HG03354 (cell line): ENCODE measurements around the gene CXCL12.

Experiments used
- ATAC-seq: cut with Tn5 transposase; IDR thresholded peaks from one replicate; pipeline ENCODE4 v1.9.1; 2021; ENCODE audit warnings: mild to moderate bottlenecking; ENCODE audit not compliant: unreplicated experiment, poor library complexity, severe bottlenecking

The CXCL12 gene

DNA sequence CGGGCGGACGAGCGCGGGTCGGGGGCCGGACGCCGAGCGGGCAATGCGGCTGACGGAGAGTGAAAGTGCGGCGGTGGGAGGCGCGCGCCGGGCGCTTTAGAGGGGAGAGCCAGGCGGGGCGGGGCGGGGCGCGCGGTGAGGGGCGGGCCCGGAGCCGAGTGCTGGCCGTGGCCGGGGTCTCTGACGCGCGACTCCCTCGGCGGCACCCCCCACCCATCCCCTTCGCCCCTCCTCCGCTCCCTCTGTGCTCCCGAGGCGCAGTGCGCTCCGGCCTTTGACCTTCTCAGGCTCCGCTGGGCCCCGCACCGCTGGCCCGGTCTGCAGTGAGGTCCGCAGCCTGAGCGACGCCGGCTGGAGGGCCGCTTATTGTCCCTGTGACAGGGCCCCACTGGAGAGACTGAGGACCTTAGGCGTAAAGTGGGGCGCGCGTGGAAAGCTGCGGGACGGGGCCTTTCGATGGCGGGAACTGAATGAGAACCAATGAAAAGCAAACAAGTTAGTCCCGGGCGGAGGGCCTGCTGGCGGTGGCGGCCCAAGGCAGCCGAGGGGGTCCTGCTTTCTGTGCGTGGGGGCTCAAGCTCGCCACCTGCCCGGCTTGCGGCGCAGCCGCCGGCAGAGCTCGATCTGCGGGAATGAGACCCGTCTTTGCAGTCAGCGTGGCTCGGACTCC, at the start of gene CXCL12:
Gene CXCL12 (minus strand): TSS at position 72 of the 670 bp plus-strand sequence. CDS start 92 bp downstream, outside the sequence.
- ATAC-seq = no peak

DNA sequence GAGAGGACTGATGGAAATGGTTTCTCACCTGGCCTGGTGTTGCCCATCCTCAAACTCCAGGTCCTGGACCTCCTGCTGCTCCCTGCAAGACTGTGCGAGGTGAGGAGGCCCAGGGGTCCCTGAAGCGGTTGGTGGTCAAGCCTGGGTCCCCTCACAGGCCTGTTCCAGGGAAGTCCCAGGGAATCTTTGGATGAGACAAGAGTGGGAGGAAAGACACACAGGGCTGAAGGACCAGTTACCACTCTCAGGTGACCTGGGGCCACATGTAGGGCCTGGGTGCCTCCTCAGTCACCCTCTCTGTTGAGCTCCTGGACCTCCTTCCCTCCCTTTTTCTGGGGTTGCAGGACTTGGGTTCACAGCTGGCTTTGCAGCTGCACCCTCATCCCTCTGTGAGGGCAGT, 42.6 kb upstream of the CXCL12 start:
- no peak for ATAC-seq

DNA sequence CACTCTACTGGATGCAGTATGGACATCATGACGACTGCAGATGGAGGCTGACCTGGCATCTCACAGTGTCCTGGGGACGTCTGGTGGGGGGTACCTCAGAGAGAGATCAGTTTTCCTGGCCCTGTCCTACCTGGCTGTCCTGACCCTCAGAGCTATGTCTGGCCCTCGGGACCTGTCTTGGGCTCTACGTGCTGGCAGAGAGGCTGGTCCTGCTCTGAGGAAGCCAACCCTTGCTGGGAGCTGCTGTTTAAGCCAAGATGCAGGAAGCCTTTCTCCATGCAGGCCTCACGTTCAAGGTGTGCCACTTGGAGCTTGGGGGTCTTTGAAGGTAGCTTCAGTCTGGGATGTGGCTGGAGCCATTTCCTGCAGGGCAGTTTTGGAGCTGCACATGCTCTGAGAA, 42.1 kb upstream of the CXCL12 start:
- ATAC-seq = no peak

DNA sequence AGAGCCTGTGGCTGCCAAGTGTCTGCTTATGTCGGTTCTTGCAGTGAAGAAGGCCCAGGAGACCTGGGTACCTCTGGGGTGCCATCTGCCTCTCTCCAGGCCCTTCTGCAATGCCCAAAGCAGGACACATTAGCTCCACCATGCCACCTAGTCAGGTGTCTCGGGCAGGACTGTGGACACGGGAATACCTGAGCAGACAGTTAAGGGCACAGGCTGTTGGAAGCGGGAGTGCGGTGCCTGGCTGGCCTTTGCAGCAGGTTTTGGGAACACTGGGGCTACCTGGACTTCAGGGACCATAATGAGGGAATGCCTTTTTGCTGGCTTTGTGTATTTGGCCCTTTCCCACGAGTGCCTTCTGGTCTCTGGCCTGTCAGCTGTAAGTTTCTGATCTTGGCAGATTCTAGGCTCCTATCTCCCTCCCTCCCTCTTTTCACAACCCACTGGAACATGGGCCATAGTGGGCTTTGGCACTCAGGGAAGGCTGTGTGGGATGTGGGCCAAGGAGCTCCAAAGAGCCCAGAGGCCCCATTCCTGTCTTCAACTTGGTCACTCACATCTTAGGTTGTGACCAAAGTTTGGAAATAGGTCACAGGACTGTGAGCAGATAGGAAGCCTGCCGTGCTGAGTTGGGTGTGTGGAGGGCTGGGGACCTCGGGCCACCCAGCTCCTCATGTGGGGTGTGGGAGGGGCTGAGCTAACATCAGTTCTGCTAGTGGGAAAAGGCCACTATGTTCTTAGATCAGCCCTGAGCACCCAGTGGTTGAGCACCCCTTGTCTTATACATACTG, 41.5 kb upstream of the CXCL12 start:
- ATAC-seq = no peak

DNA sequence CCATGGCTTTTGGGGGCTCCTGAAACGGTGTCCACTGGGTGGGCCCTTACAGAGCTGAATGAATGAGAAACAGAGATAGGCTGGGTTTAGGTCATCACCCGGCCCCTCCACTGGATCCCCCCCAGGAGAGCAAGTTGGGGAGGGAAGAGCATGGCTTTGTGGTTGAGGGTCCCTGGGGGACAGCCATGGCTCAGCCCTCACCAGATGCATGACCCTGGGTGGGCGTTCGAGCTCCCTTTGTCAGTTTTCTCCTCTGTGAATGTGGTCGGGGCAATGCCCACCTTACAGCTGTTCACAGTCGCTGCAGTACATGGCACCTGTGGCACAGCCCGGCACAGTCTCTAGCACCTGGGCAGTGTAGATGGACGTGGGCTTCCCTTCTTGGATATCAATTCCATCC, 40.6 kb upstream of the CXCL12 start:
- no peak for ATAC-seq

DNA sequence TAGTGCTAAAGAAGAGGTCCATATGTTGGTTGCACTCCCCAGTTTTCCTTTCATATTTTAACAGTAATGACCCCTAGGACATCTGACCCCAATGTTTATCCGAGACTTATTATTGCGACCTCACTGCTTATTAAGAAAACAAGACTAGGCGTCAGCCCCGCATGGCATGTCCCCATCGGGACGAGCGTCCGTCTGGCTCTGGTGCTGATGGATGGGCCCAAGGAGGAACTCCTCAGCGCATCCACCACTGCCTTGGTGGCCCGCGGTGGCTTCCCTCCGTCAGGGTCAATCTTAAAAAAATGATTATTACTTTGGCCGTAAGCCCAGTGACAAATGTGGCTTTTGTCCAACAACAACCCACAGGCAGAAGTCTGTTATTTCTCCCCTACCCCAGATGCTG, 40.1 kb upstream of the CXCL12 start:
- no peak for ATAC-seq

DNA sequence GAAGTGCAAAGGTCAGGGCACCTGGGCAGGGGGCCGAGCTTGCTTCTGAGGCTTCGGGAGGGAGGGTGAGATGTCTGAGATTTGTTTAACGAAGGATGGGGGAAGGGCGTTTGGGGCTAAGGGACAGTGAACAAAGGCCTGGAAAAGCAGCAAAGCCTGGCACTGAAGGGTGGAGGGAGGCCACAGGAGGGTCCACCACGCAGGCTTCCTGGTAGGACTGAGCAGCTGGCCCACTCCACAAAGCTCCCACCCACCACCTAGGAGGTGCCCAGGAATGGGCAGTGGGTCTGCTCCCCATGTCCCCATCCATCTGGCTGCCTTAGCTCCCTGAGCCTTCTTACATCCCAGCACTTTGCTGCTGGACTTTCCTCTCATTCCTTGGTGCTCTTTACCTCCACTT, 39.4 kb upstream of the CXCL12 start:
- ATAC-seq = no peak

DNA sequence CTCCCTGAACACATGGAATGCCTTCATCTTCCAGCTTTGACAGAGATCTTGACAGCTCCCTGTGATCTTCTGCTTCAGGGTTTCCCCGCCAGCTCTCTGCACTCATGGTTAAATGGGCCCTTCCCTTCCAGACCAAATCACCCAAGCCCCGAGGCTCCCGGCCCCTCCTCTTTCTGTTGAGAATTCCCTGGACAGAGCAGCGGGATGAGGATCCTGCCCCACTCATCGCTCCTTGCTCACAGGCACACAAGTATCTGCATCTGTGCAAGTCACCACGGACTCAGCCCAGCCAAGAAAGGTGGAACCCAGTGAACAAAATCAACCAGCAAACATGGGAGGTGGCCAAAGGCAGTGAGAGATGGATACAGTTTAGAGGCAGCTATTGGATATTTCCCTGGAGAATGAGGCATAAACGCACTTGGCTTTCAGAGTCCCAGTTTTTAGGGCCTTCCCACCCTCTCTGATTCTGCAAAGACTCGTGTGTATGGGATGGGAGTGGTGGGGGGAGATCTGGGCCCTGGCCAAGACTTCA, 37.7 kb upstream of the CXCL12 start:
- ATAC-seq = no peak

DNA sequence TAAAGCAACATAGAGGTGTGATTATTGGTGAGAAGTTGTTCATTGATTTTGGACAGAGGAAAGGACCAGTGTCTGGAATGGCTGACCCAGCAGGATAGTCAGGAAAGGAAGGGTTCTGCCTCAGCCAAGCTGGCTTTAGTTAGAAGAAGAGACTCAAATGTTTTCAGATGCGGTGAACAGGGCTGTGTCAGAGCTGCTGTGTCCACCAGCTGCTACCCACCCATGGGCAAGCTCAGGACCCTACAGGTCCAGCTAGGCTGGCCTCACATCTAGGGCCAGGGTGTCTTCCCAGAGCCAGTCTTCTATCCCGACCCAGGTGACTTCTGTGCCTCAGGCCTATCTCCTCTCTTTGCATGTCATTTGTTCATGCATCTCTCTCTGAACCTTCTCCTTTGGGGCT, 37.3 kb upstream of the CXCL12 start:
- ATAC-seq = no peak

DNA sequence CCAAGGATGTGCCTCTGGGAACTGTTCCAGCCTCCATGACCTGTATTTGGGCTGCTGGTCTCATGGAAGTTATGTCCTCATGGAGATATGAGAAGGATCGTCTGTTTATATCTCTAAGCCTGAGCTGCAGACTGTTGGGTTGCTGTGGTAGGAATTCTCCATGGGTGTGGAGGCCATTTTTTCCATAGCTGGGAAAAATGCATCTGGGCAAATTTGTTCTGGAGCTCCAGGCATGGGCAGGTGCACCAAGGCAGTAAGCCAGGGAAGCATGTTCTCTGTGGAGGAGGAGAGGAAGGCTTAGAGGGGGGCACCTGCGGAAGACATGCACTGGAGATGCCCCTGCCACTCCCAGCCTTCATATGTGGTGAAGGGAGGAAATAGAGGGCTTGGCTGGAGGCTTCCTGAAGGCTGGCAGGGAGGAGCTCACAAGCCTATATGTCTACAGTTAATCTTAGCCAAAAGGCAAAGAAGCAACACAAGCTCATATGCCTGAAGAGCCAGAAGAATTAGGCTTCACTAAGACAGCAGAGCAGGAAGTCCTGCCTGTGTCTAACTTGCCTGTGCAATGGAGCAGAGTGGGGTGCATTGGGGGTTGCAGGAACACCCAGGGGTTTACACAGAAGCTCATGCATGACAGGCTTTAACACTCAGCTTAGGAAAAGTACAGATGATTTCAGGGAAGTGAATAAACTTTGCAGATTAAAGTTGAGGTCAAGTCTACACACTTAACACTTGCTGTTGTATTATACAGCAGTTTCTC, 35.1 kb upstream of the CXCL12 start:
- ATAC-seq = no peak

DNA sequence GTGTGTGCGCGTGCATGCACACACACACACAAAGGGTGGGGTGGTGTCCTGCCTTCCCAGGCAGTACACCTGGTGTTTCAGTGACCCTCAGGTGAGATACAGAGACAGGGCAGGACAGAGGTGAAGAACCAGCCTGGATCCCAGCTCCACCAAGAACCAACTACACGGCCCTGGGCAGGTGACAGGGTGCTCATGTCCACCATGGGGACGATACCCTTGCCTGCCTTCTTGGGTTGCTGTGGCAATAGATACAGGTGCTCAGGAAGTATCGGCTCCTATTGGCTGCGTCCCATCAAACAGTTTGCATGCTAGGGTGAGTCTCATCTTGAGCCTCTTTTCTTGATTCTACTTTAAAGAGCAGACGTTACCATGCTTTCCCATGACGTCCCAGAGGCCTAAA, 33.7 kb upstream of the CXCL12 start:
- ATAC-seq = no peak

DNA sequence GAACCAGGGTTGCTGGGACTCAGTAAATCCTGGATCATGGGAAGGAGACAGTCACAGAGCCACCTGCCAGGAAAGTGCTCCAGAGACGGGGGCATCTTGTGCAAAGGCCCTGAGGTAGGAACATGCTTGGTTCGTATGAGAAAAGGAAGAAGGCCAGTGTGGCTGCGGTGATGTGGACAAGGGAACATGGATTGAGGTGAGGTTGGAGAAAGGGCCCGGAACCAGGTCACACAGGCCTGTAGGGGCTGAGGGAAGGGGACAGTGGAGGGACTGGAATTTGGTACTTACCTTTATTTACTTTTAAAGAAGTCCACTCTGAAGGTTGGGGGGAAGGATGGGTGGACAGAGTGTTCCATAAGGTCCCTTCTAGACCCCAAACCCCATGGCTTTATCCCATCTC, 32.9 kb upstream of the CXCL12 start:
- no peak for ATAC-seq

DNA sequence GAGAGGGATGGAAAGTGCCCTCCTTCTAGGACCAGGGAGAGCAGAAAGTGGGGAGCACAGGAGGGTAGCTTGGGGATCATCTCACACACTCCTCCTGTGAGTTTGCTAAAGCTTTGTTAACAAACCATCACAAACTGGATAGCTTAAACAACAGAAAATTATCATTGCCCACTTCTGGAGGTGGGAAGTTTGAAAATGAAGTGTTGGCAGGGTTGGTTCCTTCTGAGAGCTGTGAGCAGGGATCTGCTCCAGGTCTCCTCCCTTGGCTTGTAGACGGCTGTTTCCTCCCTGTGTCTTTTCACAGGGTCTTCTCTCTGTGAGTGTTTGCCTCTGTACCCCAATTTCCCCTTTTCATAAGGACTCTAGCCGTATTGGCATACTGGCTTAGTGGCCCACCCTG, 32.0 kb upstream of the CXCL12 start:
- ATAC-seq = no peak

DNA sequence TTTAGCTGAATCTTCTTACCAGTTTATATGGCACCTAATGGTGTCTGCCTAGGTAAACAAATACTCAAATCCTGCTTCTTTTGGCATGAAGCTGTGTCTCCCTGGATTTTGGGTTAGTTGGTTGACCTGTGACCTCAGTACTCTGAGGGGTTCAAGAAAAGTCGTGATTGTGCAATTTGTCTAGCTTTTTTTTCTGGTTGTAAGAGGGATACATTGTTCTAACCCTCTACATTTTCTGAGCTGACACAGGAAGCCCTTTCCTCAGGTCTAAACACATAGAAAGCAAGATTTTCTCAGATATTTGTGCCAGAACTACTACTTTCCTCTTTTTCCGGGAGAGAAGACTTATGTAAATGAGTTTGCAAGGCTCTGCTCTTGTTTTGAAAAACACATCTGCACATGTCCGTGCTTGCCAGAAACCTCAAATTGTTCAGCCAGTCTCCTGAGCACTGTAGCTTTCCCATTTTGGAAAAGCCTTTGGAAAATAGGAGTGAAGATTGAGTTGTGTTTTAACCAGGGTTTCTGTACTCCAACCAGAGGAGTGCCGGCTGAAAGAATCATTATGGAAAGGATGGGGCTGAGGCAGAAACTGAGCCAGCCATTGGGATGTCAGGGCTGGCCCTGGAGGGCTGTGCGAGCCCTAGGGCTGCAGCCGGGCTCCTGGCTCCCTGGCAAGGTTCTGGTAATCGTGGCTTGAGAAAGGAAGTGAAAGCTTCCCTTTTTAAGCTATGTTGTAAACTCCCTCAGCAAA, 31.3 kb upstream of the CXCL12 start:
- no peak for ATAC-seq

DNA sequence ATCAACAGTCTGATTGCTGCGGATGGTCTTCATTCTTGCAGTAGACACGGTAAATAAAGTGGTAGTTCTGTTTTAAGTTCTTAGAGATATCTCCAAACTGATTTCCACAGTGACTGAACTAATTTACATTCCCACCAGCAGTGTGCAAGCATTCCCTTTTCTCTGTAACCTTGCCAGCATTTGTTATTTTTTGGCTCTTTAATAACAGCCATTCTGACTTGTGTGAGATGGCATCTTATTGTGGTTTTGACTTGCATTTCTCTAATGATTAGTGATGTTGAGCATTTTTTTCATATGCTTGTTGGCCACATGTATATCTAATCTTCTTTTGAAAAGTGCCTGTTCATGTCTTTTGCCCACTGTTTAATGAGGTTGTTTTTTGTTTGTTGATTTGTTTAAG, 30.2 kb upstream of the CXCL12 start:
- no peak for ATAC-seq

DNA sequence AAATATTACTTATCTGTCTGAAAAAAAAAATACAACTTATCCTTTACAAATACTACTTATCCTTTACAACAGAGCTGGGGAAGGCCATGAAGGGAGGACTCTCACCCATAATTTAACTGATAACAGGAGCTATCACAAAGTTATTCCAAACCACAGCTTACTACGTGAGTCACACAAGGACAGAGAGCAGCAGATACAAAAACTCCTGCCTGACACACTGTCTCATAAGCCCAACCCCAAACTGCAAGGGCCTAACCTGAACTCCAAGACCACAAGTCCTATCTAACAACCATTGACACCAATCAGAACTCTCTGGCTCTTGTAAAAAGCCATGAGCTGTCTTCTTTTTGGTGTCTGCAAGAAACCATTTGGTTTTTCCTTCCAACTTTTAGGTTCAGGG, 28.5 kb upstream of the CXCL12 start:
- no peak for ATAC-seq

DNA sequence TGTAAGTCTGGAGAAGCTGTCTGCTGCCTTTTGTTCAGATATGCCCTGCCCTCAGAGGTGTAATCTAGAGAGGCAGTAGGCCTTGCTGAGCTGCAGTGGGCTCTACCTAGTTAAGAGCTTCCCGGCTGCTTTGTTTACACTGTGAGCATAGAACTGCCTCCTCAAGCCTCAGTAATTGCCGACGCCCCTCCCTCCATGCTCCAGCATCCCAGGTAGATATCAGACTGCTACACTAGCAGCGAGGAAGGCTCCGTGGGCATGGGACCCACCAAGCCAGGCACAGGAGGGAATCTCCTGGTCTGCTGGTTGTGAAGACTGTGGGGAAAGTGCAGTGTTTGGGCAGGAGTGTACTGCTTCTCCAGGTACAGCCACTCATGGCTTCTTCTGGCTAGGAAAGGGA, 26.4 kb upstream of the CXCL12 start:
- no peak for ATAC-seq

DNA sequence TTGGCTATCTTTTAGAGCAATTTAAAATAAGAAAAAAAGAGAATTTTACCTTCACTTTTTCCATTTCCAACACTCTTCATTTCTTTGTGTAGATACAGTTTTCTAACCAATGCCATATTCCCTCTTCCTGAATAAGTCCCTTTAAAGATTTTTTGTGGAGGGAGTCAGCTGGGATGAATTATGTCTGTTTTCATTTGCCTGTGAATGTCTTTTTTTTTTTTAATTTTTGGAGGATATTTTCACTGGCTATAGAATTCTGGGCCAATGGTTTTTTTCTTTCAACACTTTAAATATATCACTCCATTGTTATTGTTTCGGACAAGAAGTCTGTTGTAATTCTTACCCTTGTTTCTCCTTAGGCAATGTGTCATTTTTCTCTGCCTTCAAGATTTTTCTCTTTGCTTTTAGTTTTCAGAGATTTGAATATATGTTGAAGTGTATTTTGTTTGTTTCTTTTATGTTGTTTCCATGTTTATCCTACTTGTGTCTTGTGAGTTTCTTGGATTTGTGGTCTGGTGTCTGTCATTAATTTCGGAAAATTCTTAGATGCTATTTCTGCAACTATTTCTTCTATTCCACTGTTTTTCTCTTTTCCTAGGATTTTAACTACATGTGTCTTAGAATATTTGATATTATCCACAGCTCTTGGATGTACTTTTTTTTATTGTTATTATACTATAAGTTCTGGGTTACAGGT, 20.0 kb upstream of the CXCL12 start:
- no peak for ATAC-seq

DNA sequence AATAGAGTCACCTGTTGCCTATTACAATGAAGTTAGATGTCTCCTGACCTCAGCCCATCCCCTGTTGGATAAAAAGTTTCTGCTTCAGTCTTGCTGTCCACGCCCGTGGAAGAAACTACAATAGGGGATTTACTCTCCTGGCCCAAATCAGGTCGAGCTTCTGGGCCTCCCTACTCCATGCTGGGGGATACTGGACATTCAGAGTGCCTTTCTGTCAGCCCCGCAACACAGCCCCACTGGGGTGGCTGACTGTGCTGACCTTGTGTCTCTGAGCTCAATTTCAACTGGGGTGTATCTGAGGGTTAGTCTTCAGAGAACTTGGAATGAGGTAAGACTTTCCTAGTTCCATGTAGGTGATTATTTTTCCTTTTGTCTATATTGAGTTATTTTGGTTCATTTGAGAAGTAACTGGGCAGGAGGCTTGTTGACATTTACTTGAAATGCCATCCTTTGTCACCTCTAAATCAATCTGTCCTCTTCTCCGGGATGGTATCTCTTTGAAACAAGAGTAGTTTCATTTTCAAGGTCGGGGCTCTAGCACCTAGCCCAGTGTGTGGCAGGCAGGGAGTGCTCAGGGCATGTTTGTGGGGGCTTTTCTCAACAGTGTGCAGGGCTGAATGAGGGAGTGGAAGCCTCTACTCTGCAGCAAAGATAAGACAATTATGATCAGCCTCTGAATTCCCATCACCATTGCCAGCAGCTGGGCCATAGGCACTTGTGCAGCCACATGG, 17.7 kb upstream of the CXCL12 start:
- no peak for ATAC-seq
